Epithelial cell of prostate (primary cell): ENCODE measurements around the gene LRRTM2.
"Not testable (repeated sequence)": the region's sequence is repeated elsewhere in the genome, so short reads cannot be mapped to it uniquely, and the experiment has no call there.

Experiments
- DNase-seq: peaks from one replicate; pipeline ENCODE4 v3.0.0-alpha.2; 2011; ENCODE audit warnings: low read depth, low spot score
- H3K27ac ChIP-seq: fragments of 450-650 bp; 2 replicates; pipeline ENCODE4 v1.5.1; 2017; ENCODE audit warnings: mild to moderate bottlenecking

Gene LRRTM2

GRCh38 chr5:138874771-138875551 lies at the start of gene LRRTM2:
Gene LRRTM2 (minus strand): TSS chr5:138875335. CDS start chr5:138874911, 424 bp downstream.
- no peak for DNase-seq
- H3K27ac ChIP-seq = no peak within 1 kb of the TSS

GRCh38 chr5:138922494-138922893 lies 47.4 kb upstream of the LRRTM2 start:
- H3K27ac ChIP-seq = no peak overlapping the region
- no peak for DNase-seq

GRCh38 chr5:138921362-138921761 lies 46.2 kb upstream of the LRRTM2 start:
- H3K27ac ChIP-seq, DNase-seq: not testable (repeated sequence)

GRCh38 chr5:138920181-138920580 lies 45.0 kb upstream of the LRRTM2 start:
- no peak for DNase-seq
- no peak overlapping the region for H3K27ac ChIP-seq

GRCh38 chr5:138918686-138919085 lies 43.6 kb upstream of the LRRTM2 start:
- no peak for DNase-seq
- no peak overlapping the region for H3K27ac ChIP-seq

GRCh38 chr5:138914338-138914737 lies 39.2 kb upstream of the LRRTM2 start:
- no peak overlapping the region for H3K27ac ChIP-seq
- DNase-seq = no peak

GRCh38 chr5:138913773-138914172 lies 38.6 kb upstream of the LRRTM2 start:
- no peak for DNase-seq
- H3K27ac ChIP-seq = no peak overlapping the region

GRCh38 chr5:138912093-138912492 lies 37.0 kb upstream of the LRRTM2 start:
- no peak for DNase-seq
- no peak overlapping the region for H3K27ac ChIP-seq

- DNase-seq = no peak
- no peak overlapping the region for H3K27ac ChIP-seq
Observed at GRCh38 chr5:138911441-138911840, 36.3 kb upstream of the LRRTM2 start.

GRCh38 chr5:138910546-138911185 lies 35.5 kb upstream of the LRRTM2 start:
- H3K27ac ChIP-seq = no peak overlapping the region
- no peak for DNase-seq

- no peak for DNase-seq
- H3K27ac ChIP-seq = no peak overlapping the region
Observed at GRCh38 chr5:138909734-138910133, 34.6 kb upstream of the LRRTM2 start.

- H3K27ac ChIP-seq = peak overlapping the region; percentile 23
- DNase-seq = no peak
Observed at GRCh38 chr5:138905541-138905940, 30.4 kb upstream of the LRRTM2 start.

- H3K27ac ChIP-seq = peak overlapping the region; percentile 27
Observed at GRCh38 chr5:138903130-138903775, 28.1 kb upstream of the LRRTM2 start.

GRCh38 chr5:138901716-138902115 lies 26.6 kb upstream of the LRRTM2 start:
- DNase-seq = no peak
- H3K27ac ChIP-seq = no peak overlapping the region

More at GRCh38 chr5:138903130-138903775, 28.1 kb upstream of the LRRTM2 start:
- DNase-seq = no peak

- no peak for DNase-seq
- peak overlapping the region; percentile 27 for H3K27ac ChIP-seq
Observed at GRCh38 chr5:138900281-138900965, 25.3 kb upstream of the LRRTM2 start.

- H3K27ac ChIP-seq = no peak overlapping the region
- no peak for DNase-seq
Observed at GRCh38 chr5:138898742-138899141, 23.6 kb upstream of the LRRTM2 start.

GRCh38 chr5:138898299-138898698 lies 23.2 kb upstream of the LRRTM2 start:
- no peak overlapping the region for H3K27ac ChIP-seq
- DNase-seq = no peak

- no peak for DNase-seq
- H3K27ac ChIP-seq = no peak overlapping the region
Observed at GRCh38 chr5:138895918-138896317, 20.8 kb upstream of the LRRTM2 start.

- no peak overlapping the region for H3K27ac ChIP-seq
- no peak for DNase-seq
Observed at GRCh38 chr5:138890644-138891043, 15.5 kb upstream of the LRRTM2 start.

- DNase-seq = no peak
- no peak overlapping the region for H3K27ac ChIP-seq
Observed at GRCh38 chr5:138889994-138890393, 14.9 kb upstream of the LRRTM2 start.

- DNase-seq = no peak
- no peak overlapping the region for H3K27ac ChIP-seq
Observed at GRCh38 chr5:138884554-138884953, 9.4 kb upstream of the LRRTM2 start.
